Panc1 (cell line): ENCODE results near the gene HIPK3. TPM values are rescaled to one million over a fixed set of nuclear protein-coding genes. Genes with fewer than 3 reads are reported as not detected.

Source experiments
- ATAC-seq: fragments of 200-7000 bp; cut with Tn5 transposase; 2 replicates; pipeline ENCODE4 v1.9.1; 2020; ENCODE audit warnings: mild to moderate bottlenecking, moderate library complexity
- Bru-seq: library from RNA; stranded (reverse); fragments of 400-500 nt; gene quantifications from one replicate; lab custom pipeline; 2021; lab: Mats Ljungman, UMichigan
- BruChase-seq, 2 experiments: library from RNA; stranded (reverse); fragments of 400-500 nt; gene quantifications; one replicate each; lab custom pipeline; 2021; lab: Mats Ljungman, UMichigan
- BruUV-seq: library from RNA; stranded (reverse); fragments of 400-500 nt; replicated peaks from 2 replicates; lab custom pipeline; 2021; lab: Mats Ljungman, UMichigan
- CTCF ChIA-PET: fragments of 300-600 bp; sonication (Branson Sonifier 250); formaldehyde crosslinking; loops from one replicate; lab custom pipeline; 2022; ENCODE audit warnings: antibody characterized with exemption; lab: Charles Lee
- POLR2A ChIA-PET: fragments of 300-600 bp; sonication (Branson Sonifier 250); formaldehyde crosslinking; loops from one replicate; lab custom pipeline; 2022; ENCODE audit warnings: antibody characterized with exemption; lab: Charles Lee
- DNase-seq: peaks from one replicate; pipeline ENCODE4 v3.0.0-alpha.2; 2010; ENCODE audit warnings: low read depth, low spot score
- H3K27ac ChIP-seq: 2 replicates; pipeline ENCODE4 v1.5.1; 2011; ENCODE audit warnings: mild to moderate bottlenecking, low read length, inconsistent platforms
- H3K27me3 ChIP-seq: fragments of 200-500 bp; sonication (Bioruptor generic); 2 replicates; pipeline ENCODE4 v1.6.0; 2014; ENCODE audit warnings: low read length, inconsistent platforms; ENCODE audit not compliant: control insufficient read depth, insufficient read depth
- H3K36me3 ChIP-seq: fragments of 200-500 bp; sonication (Bioruptor generic); 2 replicates; pipeline ENCODE4 v1.5.1; 2014; ENCODE audit warnings: inconsistent platforms, mild to moderate bottlenecking, low read length, moderate library complexity; ENCODE audit not compliant: control insufficient read depth, insufficient read depth
- H3K4me1 ChIP-seq: 2 replicates; pipeline ENCODE4 v1.5.1; 2011; ENCODE audit warnings: inconsistent platforms, mild to moderate bottlenecking, low read length, moderate library complexity; ENCODE audit not compliant: control insufficient read depth, insufficient read depth
- H3K4me3 ChIP-seq, 2 experiments: 2 replicates each; pipeline ENCODE4 v1.5.1; 2011 to 2012; ENCODE audit warnings: low read depth in 2 of 2, low read length in 2 of 2, mild to moderate bottlenecking in 2 of 2, inconsistent platforms in 1 of 2, moderate library complexity in 1 of 2
- H3K9me3 ChIP-seq: fragments of 200-500 bp; sonication (Bioruptor generic); 2 replicates; pipeline ENCODE4 v1.5.1; 2014; ENCODE audit warnings: low read depth, mild to moderate bottlenecking, inconsistent platforms, low read length, moderate library complexity; ENCODE audit not compliant: control insufficient read depth, insufficient read depth
- CTCF ChIP-seq: fragments of 450-650 bp; IDR thresholded peaks from 2 replicates; pipeline ENCODE4 v1.5.1; 2017; ENCODE audit warnings: mild to moderate bottlenecking
- POLR2AphosphoS5 ChIP-seq: IDR thresholded peaks from 2 replicates; pipeline ENCODE4 v1.6.1; 2012; ENCODE audit warnings: mild to moderate bottlenecking, low read depth, low read length, moderate library complexity
- REST ChIP-seq, 2 experiments: IDR thresholded peaks; 2 replicates each; pipeline ENCODE4 v1.6.1; 2011 to 2012; ENCODE audit warnings: low read depth in 2 of 2, control low read depth in 1 of 2, low read length in 1 of 2, mild to moderate bottlenecking in 1 of 2, moderate library complexity in 1 of 2; ENCODE audit not compliant: insufficient read depth in 1 of 2
- TCF7L2 ChIP-seq: IDR thresholded peaks from 2 replicates; pipeline ENCODE4 v1.6.1; 2011; ENCODE audit warnings: mild to moderate bottlenecking, low read depth, low read length, inconsistent platforms
- in situ Hi-C: cut with HindIII; loops from 2 replicates; pipeline ENCODE4 v1.10.0; 2016; ENCODE audit warnings: low sequenced_read_pairs, low pct_unique_long_range_greater_than_20kb
- intact Hi-C: fragments of 100-400 bp; cut with micrococcal nuclease; formaldehyde crosslinking; loops from one replicate; pipeline ENCODE4 v1.10.0; 2022; ENCODE audit not compliant: unreplicated experiment
- long read RNA-seq: library from polyadenylated mRNA; unstranded; transcript quantifications from one replicate; pipeline ENCODE4 v2.0.0, GENCODE V29; 2021; ENCODE audit not compliant: unreplicated experiment
- polyA plus RNA-seq: library from polyadenylated mRNA; unstranded; fragments of >200 nt; gene quantifications from one replicate; pipeline ENCODE4 v1.2.1, GENCODE V29; 2012; ENCODE audit warnings: missing spikeins; ENCODE audit not compliant: insufficient read length
- total RNA-seq: library from RNA; stranded (reverse); gene quantifications from one replicate; pipeline ENCODE4 v1.2.1, GENCODE V29; 2021; ENCODE audit not compliant: unreplicated experiment

Gene HIPK3
- total RNA-seq (72.2 TPM), Bru-seq, nascent RNA (percentile 90 among the genes with signal in this experiment), BruChase-seq, experiment 1, labeled RNA remaining after a 2-hour chase (percentile 87 among the genes with signal in this experiment), BruChase-seq, experiment 2, labeled RNA remaining after a 6-hour chase (percentile 92 among the genes with signal in this experiment)
- polyA plus RNA-seq: 11.8 TPM
- long read RNA-seq, full-length matches to known transcripts: 4 of 33 reads
- long read RNA-seq, partial matches to known transcripts: 24 of 33 reads
- long read RNA-seq, other reads (novel, unspliced or antisense): 5 of 33 reads

- DNase-seq (no peak), ATAC-seq (peak; percentile 89)
- CTCF ChIA-PET: no interaction called here
- H3K27ac ChIP-seq: peak within 1 kb of the TSS; percentile 95
- intact Hi-C loops: no loop called here
- H3K36me3 ChIP-seq: no peaks in the 10 kb centered on the region; the same call in 1 of the 2 replicates
- POLR2A ChIA-PET: no interaction called here
- H3K4me3 ChIP-seq: peak within 1 kb of the TSS; percentile 80 to 91
- in situ Hi-C loops: no loop called here
- no TSS peak for BruUV-seq
- H3K9me3 ChIP-seq: no peaks in the 10 kb centered on the region
- H3K4me1 ChIP-seq: peaks cover 13% of the 10 kb centered on the region
- TF ChIP-seq REST (IDR thresholded peaks at IDR 0.05; ENCODE audit: insufficient read depth in 1 of 2, low read depth in 2 of 2, low read length in 1 of 2) (no peak), CTCF (peak; percentile 81), POLR2AphosphoS5 (peak; percentile 38; the same call in 1 of the 2 replicates), TCF7L2 (no peak)
- no peaks in the 10 kb centered on the region for H3K27me3 ChIP-seq
Observed at GRCh38 chr11:33257160-33257896, at the start of gene HIPK3. Gene HIPK3 (plus strand): TSS chr11:33257381.

- intact Hi-C loops (no loop called here), in situ Hi-C loops (no loop called here)
- DNase-seq: no peak
- ChIA-PET CTCF (no interaction called here), POLR2A (no interaction called here)
- H3K4me1 ChIP-seq: no peaks in the 10 kb centered on the region
- no TSS peak for BruUV-seq
- H3K27ac ChIP-seq: no peak overlapping the region
- H3K27me3 ChIP-seq: no peaks in the 10 kb centered on the region
- no peaks in the 10 kb centered on the region for H3K9me3 ChIP-seq
- no peak overlapping the region for H3K4me3 ChIP-seq
- TF ChIP-seq TCF7L2 (no peak), REST (IDR thresholded peaks at IDR 0.05; ENCODE audit: insufficient read depth in 1 of 2, low read depth in 2 of 2, low read length in 1 of 2) (no peak), CTCF (no peak)
- ATAC-seq: 0 out of 2 replicates have a peak, but pooled peaks have one; percentile 56
- no peaks in the 10 kb centered on the region for H3K36me3 ChIP-seq
Observed at GRCh38 chr11:33207408-33207985, 49.7 kb upstream of the HIPK3 start.
